Glomerular endothelial cell (primary cell): ENCODE results near the gene PPP1R37. TPM values are rescaled to one million over a fixed set of nuclear protein-coding genes. Genes with fewer than 3 reads are reported as not detected.
"Not testable (repeated sequence)": the region's sequence is repeated elsewhere in the genome, so short reads cannot be mapped to it uniquely, and the experiment has no call there.

Source experiments
- DNase-seq: peaks from one replicate; pipeline ENCODE4 v3.0.0-alpha.2; 2011; ENCODE audit warnings: low read depth, low spot score; ENCODE audit errors: extremely low read depth
- total RNA-seq: library from RNA; depleted of rRNA; stranded (reverse); fragments of >200 nt; gene quantifications from 2 replicates; pipeline ENCODE4 v1.2.3, GENCODE V29; 2015

Gene PPP1R37
- total RNA-seq, 1 donor from 2014 or later = 44.7 TPM

GRCh38 chr19:45094707-45095106 lies 1.7 kb downstream of the PPP1R37 start:
- DNase-seq = no peak

GRCh38 chr19:45095496-45096413 lies 2.8 kb downstream of the PPP1R37 start:
- DNase-seq = no peak

GRCh38 chr19:45096700-45097099 lies 3.7 kb downstream of the PPP1R37 start:
- no peak for DNase-seq

- DNase-seq = no peak
Observed at GRCh38 chr19:45097450-45097775, 4.4 kb downstream of the PPP1R37 start.

GRCh38 chr19:45097776-45098520 lies 5.0 kb downstream of the PPP1R37 start:
- no peak for DNase-seq

GRCh38 chr19:45098521-45099466 lies 5.8 kb downstream of the PPP1R37 start:
- no peak for DNase-seq

GRCh38 chr19:45099467-45100191 lies 6.7 kb downstream of the PPP1R37 start:
- no peak for DNase-seq

- no peak for DNase-seq
Observed at GRCh38 chr19:45100201-45100600, 7.2 kb downstream of the PPP1R37 start.

GRCh38 chr19:45100846-45101252 lies 7.9 kb downstream of the PPP1R37 start:
- DNase-seq = no peak

- DNase-seq = no peak
Observed at GRCh38 chr19:45101806-45102205, 8.8 kb downstream of the PPP1R37 start.

- no peak for DNase-seq
Observed at GRCh38 chr19:45102481-45102880, 9.5 kb downstream of the PPP1R37 start.

- DNase-seq = no peak
Observed at GRCh38 chr19:45103156-45103507, 10.2 kb downstream of the PPP1R37 start.

- no peak for DNase-seq
Observed at GRCh38 chr19:45103508-45104319, 10.7 kb downstream of the PPP1R37 start.

- no peak for DNase-seq
Observed at GRCh38 chr19:45104658-45105349, 11.8 kb downstream of the PPP1R37 start.

GRCh38 chr19:45106363-45106762 lies 13.4 kb downstream of the PPP1R37 start:
- DNase-seq = not testable (repeated sequence)

GRCh38 chr19:45107621-45108150 lies 14.7 kb downstream of the PPP1R37 start:
- DNase-seq = no peak

- no peak for DNase-seq
Observed at GRCh38 chr19:45110851-45111266, 17.9 kb downstream of the PPP1R37 start.

GRCh38 chr19:45112111-45112827 lies 19.3 kb downstream of the PPP1R37 start:
- no peak for DNase-seq
